Esophagus mucosa (tissue), 1 donor: ENCODE data around the gene PRKCZ. TPM values are rescaled to one million over a fixed set of nuclear protein-coding genes. Genes with fewer than 3 reads are reported as not detected.

Experiments
- ATAC-seq: fragments of 200-7000 bp; cut with Tn5 transposase; one replicate; pipeline ENCODE4 v1.9.1; 2020
- total RNA-seq: library from RNA; stranded (reverse); gene quantifications from one replicate; pipeline ENCODE4 v1.2.4, GENCODE V29; 2023
- donor health status: DM: yes; HTN: yes; CAD: no.

The PRKCZ gene
- total RNA-seq, result 21.3 TPM

GRCh38 chr1:2049718-2050431, at the start of gene PRKCZ:
Gene PRKCZ (plus strand): TSS chr1:2050411. CDS start chr1:2050631, 220 bp downstream.
- peak; percentile 93 for ATAC-seq

GRCh38 chr1:2000432-2000831, 49.8 kb upstream of the PRKCZ start:
- no peak for ATAC-seq

- ATAC-seq, result no peak
Observed at GRCh38 chr1:2000850-2001249, 49.4 kb upstream of the PRKCZ start.

DNA sequence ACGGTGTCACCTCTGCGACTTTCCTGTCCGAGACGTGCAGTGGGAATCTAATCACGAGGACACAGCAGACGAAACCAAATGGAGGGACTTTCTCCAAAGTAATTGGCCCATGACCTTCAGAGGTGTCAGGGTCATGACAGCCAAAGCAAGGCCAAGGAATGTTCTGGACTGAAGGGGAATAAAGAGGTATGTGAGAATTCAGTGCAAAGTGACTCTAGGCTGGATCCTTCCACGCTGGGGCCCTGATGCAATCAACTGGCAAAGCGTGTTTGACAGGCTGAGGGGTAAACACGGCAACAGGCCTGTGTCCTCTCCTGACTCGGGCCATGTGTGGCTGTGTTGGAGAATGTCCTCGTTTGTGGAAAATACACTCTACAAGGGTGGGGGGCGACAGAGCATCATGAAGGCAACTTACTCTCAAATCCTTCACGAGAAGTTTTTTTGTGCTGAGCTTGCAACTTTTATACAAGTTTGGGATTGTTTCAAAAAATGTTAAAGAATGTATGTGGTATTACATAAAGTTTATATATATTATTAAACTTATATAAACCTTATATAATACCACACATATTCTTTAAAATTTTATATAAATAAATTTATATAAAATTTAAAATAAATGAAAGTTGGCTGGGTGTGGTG, 48.3 kb upstream of the PRKCZ start:
- peak; percentile 81 for ATAC-seq

DNA sequence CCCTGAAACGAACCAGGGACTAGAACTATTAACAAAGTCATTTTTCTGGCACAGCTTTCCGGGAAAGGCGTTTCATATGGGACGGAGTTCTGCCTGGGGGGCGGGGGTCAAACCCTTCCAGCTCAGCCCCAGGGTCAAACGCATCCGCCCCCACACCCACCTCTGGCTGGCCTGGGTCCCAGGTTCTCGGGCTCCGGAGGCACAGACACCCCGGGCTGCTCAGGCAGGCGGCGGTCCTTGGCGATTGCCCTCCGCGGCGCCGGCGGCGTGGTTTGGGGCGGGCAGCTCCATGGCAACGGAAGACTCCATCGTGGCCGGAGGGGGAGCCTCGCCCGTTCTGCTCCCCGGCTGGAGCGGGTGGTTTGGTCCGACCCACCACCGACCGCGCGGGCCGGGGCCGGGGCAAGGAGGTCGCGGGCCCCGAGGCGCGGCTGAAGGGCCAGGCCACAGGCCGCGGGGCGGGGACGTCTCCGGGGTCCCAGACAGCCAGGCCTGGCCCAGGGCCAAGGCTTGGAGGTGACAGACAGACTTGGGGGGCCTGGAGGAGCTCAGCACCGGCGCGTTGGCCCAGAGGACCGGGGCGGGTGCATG, 46.6 kb upstream of the PRKCZ start, which contains the start of gene CFAP74:
CFAP74 (minus strand) TSS at position 246 of the 591 bp plus-strand sequence. CDS start 12,830 bp downstream, outside the sequence.
- ATAC-seq, result peak; percentile 33

- no peak for ATAC-seq
Observed at GRCh38 chr1:2004856-2005255, 45.4 kb upstream of the PRKCZ start.

DNA sequence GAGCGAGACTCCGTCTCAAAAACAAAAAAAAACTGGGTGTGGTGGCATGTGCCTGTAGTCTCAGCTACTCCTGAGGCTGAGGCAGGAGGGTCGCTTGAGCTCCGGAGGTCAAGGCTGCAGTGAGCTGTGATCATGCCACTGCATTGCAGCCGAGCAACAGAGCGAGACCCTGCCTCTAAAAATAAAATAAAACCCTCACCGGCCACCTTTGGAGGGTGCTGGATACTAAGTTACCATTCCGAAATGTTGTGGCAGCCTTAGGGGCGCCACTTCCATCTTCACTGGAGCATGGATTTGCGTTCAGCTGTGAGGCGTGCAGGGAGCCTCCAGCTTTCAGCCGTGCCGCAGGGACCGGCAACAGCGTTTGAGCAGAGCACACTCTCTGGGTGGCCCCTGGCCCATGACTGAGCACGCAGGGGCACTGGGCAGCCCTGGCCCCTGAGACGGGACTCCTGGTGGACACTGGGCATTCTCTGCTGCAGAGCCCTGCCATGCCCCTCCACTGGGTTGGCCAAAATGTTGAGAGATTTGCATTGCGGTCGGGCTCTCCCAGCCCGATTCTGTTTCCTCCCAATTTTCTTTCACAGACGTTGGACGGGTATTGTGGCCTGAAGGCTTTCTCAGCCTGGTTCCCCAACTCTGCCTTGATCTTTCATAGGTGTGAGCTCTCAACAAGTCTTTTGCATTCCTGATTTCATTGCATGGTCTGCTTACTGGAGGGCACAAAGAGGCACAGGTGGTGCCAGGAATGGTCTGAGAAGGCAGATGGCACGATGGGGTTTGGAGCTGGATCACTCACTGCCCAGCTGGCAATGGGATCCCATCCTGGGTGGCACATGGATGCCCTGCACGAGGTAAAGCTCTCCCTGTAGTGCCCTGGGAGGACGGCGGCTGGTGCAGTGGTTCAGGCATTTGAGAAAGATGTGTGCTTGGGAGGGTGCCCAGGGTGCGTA, 40.8 kb upstream of the PRKCZ start:
- ATAC-seq, result no peak

GRCh38 chr1:2014181-2014580, 36.0 kb upstream of the PRKCZ start:
- ATAC-seq, result no peak

- ATAC-seq, result no peak
Observed at GRCh38 chr1:2014741-2015735, 35.2 kb upstream of the PRKCZ start.

DNA sequence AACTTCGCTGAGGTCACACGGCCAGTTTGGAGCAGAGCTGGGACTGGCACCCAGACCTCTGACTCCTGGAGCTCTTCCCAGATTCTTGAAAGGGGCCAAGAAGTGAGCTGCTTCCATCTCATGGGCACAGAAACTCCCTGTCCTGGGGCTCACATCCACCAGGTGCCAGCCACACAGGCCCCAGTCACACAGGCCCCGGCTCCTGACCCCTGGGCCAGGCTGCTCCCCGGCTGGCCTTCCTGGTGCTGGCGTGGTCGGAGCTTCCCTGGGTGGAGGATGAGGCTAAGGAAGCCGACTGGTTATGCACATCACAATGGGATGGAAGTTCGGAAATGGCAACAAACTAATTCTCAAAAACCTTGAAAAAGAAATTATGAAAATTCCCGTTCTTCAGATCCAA, 34.1 kb upstream of the PRKCZ start:
- no peak for ATAC-seq

- ATAC-seq, result no peak
Observed at GRCh38 chr1:2018217-2019171, 31.7 kb upstream of the PRKCZ start.

DNA sequence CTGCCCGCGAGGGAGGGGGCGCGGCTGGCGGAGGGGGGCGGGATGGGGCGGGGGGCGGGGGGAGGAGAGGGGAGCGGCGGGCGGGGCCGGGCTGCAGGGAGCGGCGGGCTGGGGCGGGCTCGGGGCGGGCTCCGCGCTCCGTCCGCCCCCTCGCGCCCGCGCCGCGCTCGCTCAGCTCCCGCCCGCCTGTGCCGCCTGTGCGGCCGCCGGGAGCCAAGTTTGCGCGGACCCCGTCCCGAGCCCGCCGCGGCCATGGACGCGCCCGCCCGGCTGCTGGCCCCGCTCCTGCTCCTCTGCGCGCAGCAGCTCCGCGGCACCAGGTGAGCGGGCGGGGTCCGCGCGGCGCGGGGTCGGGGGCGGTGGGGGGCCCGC, 31.1 kb upstream of the PRKCZ start, which contains the start of gene GABRD:
GABRD (plus strand) TSS at position 174 of the 372 bp plus-strand sequence; CDS start at position 253, 79 bp downstream.
- ATAC-seq, result peak; percentile 8

- peak; percentile 26 for ATAC-seq
Observed at GRCh38 chr1:2019571-2020309, 30.5 kb upstream of the PRKCZ start.

- no peak for ATAC-seq
Observed at GRCh38 chr1:2020310-2020655, 29.9 kb upstream of the PRKCZ start.

- ATAC-seq, result no peak
Observed at GRCh38 chr1:2021550-2021949, 28.7 kb upstream of the PRKCZ start.

- no peak for ATAC-seq
Observed at GRCh38 chr1:2022063-2022770, 28.0 kb upstream of the PRKCZ start.

GRCh38 chr1:2023187-2023586, 27.0 kb upstream of the PRKCZ start:
- no peak for ATAC-seq

DNA sequence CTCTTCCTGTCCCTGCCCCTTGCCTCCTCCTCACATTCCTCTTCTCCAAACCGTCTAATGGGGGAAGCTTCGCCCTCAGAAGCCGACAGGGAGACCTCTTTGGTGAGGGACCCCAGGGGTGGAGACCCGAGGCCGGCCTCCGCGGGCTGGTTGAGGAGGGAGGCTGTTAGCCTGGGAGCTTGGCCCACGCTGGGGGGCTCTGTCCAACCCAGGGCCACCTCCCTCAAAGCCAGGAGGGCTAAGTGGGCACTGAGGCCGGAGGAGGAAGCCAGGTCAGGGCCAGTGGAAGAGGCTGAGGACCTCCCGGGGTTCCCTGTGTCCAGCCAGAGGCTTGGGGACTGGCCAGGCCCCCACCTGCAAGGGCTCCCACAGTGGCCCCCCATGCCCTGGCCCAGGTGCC, 25.8 kb upstream of the PRKCZ start:
- no peak for ATAC-seq

DNA sequence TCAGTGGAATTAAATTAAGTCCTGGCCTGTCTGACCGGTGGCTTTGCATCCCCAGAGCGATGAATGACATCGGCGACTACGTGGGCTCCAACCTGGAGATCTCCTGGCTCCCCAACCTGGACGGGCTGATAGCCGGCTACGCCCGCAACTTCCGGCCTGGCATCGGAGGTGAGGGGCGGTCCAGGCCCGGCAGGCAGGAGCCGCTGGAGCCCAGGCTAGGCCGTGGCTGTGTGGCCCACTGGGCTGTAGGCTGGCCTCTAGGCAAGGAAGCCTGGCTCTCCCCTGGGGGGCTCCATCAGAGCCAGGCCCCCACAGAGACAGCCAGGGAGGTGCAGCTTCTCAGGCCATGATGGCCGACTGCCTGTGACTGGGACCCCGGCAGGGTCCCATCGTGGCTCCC, 25.3 kb upstream of the PRKCZ start:
- no peak for ATAC-seq
